Mesodermal cell (in vitro differentiated cells): ENCODE data around the gene ASPG.

ENCODE experiments used
- H3K27ac ChIP-seq: 2 replicates; pipeline ENCODE4 v1.7.0; 2013; ENCODE audit warnings: mild to moderate bottlenecking, low read depth, low read length, moderate library complexity; ENCODE audit not compliant: severe bottlenecking
- H3K36me3 ChIP-seq: 2 replicates; pipeline ENCODE4 v1.7.1; 2013; ENCODE audit warnings: mild to moderate bottlenecking, low read length, moderate library complexity; ENCODE audit not compliant: control insufficient read depth, insufficient read depth
- H3K4me1 ChIP-seq: one replicate; pipeline ENCODE4 v1.7.1; 2013; ENCODE audit warnings: mild to moderate bottlenecking, low read length; ENCODE audit not compliant: insufficient read depth, control insufficient read depth, poor library complexity, severe bottlenecking
- H3K4me3 ChIP-seq: 2 replicates; pipeline ENCODE4 v1.7.0; 2013; ENCODE audit warnings: low read length, control low read depth, mild to moderate bottlenecking; ENCODE audit not compliant: insufficient read depth, poor library complexity, severe bottlenecking; ENCODE audit errors: extremely low read depth
- H3K9me3 ChIP-seq: 2 replicates; pipeline ENCODE4 v1.7.1; 2013; ENCODE audit warnings: mild to moderate bottlenecking, low read length, moderate library complexity; ENCODE audit not compliant: control insufficient read depth
- WGBS, 2 experiments: methylation state at CpG; one replicate each; pipeline ENCODE4 v1.1.5; 2013; ENCODE audit warnings: missing lambda C conversion rate in 2 of 2; ENCODE audit not compliant: insufficient coverage in 2 of 2; 5-methylcytosine and 5-hydroxymethylcytosine counted together

ASPG gene

DNA sequence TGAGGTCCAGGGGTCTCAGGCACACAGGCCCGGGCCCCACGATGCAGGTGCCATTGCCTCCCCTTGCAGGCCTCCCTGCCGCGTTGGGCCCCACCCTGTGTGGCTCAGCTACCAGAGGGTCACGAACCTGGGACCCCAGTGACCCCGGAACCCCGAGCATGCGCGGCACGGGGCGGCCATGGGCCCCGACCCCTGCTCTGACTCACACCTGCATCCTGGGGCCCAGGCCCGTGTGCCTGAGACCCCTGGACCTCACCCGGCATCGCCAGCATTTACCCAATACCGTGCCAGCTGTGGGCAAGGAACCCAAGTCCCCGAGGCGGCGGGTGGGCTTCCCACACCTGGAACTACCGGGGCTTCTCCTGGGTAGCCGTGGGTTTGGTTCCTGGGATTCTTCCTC, 78.0 kb downstream of the ASPG start:
- Histone ChIP-seq H3K36me3 (peaks cover 12% of the 10 kb centered on the region), H3K4me3 (no peak overlapping the region), H3K9me3 (no peaks in the 10 kb centered on the region), H3K27ac (no peak overlapping the region), H3K4me1 (no peaks in the 10 kb centered on the region)
- 90 to 94% methylated on average over 20 to 21 of the region's 21 CpGs for WGBS, 2 experiments

DNA sequence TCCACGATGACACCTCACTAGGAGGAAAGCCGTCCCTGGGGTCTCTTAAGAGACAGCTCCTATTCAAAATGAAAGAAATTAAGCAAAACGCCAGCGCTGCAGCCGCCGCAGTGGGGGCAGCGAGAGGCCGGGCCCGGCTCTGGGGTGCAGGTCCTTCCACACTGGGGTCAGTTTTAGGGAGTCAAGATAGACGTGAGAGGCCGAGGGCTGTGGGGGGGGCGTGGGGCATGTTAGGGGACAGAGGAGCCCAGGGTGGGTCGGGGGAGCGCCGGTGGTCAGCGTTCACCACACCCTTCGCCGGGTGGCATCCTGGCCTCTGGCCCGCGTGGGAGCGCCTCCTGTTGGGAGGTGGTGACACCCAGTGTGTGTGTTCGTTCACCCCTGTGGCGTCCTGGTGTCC, 78.5 kb downstream of the ASPG start:
- H3K4me3 ChIP-seq = no peak overlapping the region
- H3K4me1 ChIP-seq = no peaks in the 10 kb centered on the region
- H3K9me3 ChIP-seq = no peaks in the 10 kb centered on the region
- H3K36me3 ChIP-seq = peaks cover 12% of the 10 kb centered on the region
- WGBS, 2 experiments = 97 to 98% methylated on average over 21 to 22 of the region's 23 CpGs
- no peak overlapping the region for H3K27ac ChIP-seq

DNA sequence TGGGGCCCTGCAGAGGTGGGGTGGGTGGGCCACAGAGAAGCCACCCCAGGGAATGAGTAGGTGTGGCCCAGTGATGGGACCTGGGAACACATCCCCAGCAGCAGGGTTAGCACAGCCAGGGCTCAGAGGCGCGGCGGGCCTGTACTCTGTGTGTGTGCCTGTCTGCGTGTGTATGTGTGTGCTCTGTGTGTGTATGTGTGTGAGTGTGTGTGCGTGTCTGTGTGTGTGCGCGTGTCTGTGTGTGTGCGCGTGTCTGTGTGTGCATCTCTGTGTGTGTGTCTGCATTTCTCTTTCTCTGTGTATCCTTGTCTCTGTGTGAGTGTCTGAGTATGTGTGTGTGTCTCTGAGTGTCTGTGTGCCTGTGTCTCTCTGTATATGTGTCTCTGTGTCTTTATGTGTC, 79.0 kb downstream of the ASPG start:
- Histone ChIP-seq H3K36me3 (peaks cover 12% of the 10 kb centered on the region), H3K4me1 (no peaks in the 10 kb centered on the region), H3K27ac (no peak overlapping the region), H3K4me3 (no peak overlapping the region), H3K9me3 (no peaks in the 10 kb centered on the region)
- 73 to 85% methylated on average over 5 to 9 of the region's 9 CpGs for WGBS, 2 experiments
